Mesenchymal stem cell (in vitro differentiated cells and primary cell): ENCODE results near the gene XPR1.
"Not testable (repeated sequence)": the region's sequence is repeated elsewhere in the genome, so short reads cannot be mapped to it uniquely, and the experiment has no call there.

ENCODE experiments used
- DNase-seq: peaks from one replicate; pipeline ENCODE4 v3.0.0-alpha.2; 2013
- H2AFZ ChIP-seq: one replicate; pipeline ENCODE4 v1.6.1; 2013; ENCODE audit warnings: low read depth, mild to moderate bottlenecking, control low read depth, inconsistent platforms, low read length, moderate library complexity
- H2AK5ac ChIP-seq: 2 replicates; pipeline ENCODE4 v1.6.1; 2013; ENCODE audit warnings: low read length, moderate library complexity, mild to moderate bottlenecking, inconsistent platforms; ENCODE audit not compliant: severe bottlenecking
- H2BK120ac ChIP-seq: one replicate; pipeline ENCODE4 v1.6.1; 2013; ENCODE audit warnings: low read depth, mild to moderate bottlenecking, inconsistent platforms, low read length, moderate library complexity
- H2BK12ac ChIP-seq, 2 experiments: one replicate each; pipeline ENCODE4 v1.6.1; 2013; ENCODE audit warnings: inconsistent platforms in 2 of 2, low read length in 2 of 2, mild to moderate bottlenecking in 2 of 2, moderate library complexity in 2 of 2, control low read depth in 1 of 2
- H2BK15ac ChIP-seq: one replicate; pipeline ENCODE4 v1.6.1; 2013; ENCODE audit warnings: mild to moderate bottlenecking, low read depth, inconsistent platforms; ENCODE audit not compliant: poor library complexity, severe bottlenecking
- H2BK5ac ChIP-seq: 2 replicates; pipeline ENCODE4 v1.6.1; 2013; ENCODE audit warnings: low read depth, mild to moderate bottlenecking, low read length, control low read depth, inconsistent platforms; ENCODE audit not compliant: poor library complexity, severe bottlenecking
- H3K14ac ChIP-seq, 2 experiments: one replicate each; pipeline ENCODE4 v1.6.1; 2013; ENCODE audit warnings: inconsistent platforms in 2 of 2, low read length in 2 of 2, control low read depth in 1 of 2, mild to moderate bottlenecking in 1 of 2, moderate library complexity in 1 of 2
- H3K18ac ChIP-seq, 2 experiments: one replicate each; pipeline ENCODE4 v1.6.1; 2013; ENCODE audit warnings: inconsistent platforms in 2 of 2, low read length in 2 of 2, control low read depth in 1 of 2, low read depth in 1 of 2, mild to moderate bottlenecking in 1 of 2
- H3K23ac ChIP-seq, 2 experiments: one replicate each; pipeline ENCODE4 v1.6.1; 2013; ENCODE audit warnings: inconsistent platforms in 2 of 2, low read length in 2 of 2, mild to moderate bottlenecking in 2 of 2, moderate library complexity in 2 of 2, control low read depth in 1 of 2
- H3K27ac ChIP-seq: 2 replicates; pipeline ENCODE4 v1.5.1; 2013; ENCODE audit warnings: mild to moderate bottlenecking, moderate library complexity, low read length, control low read depth, inconsistent platforms; ENCODE audit not compliant: poor library complexity, severe bottlenecking
- H3K27me3 ChIP-seq, 2 experiments: 2 replicates each; pipeline versions ENCODE4 v1.6.1 to v1.7.0; 2013; ENCODE audit warnings: low read length in 2 of 2, mild to moderate bottlenecking in 2 of 2, moderate library complexity in 2 of 2, control low read depth in 1 of 2, inconsistent platforms in 1 of 2; ENCODE audit not compliant: control insufficient read depth in 1 of 2, insufficient read depth in 1 of 2
- H3K36me3 ChIP-seq, 2 experiments: 2 replicates each; pipeline versions ENCODE4 v1.6.1 to v1.7.0; 2013; ENCODE audit warnings: low read length in 2 of 2, control low read depth in 1 of 2, inconsistent platforms in 1 of 2, low read depth in 1 of 2, mild to moderate bottlenecking in 1 of 2; ENCODE audit not compliant: insufficient read depth in 2 of 2, control insufficient read depth in 1 of 2
- H3K4ac ChIP-seq, 2 experiments: one replicate each; pipeline ENCODE4 v1.6.1; 2013; ENCODE audit warnings: inconsistent platforms in 2 of 2, low read length in 2 of 2, mild to moderate bottlenecking in 2 of 2, moderate library complexity in 2 of 2, control low read depth in 1 of 2, low read depth in 1 of 2
- H3K4me1 ChIP-seq: 2 replicates; pipeline ENCODE4 v1.6.1; 2013; ENCODE audit warnings: low read depth, low read length, control low read depth; ENCODE audit not compliant: control insufficient read depth, insufficient read depth
- H3K4me2 ChIP-seq: 2 replicates; pipeline ENCODE4 v1.6.1; 2013; ENCODE audit warnings: low read length, mild to moderate bottlenecking, inconsistent platforms; ENCODE audit not compliant: poor library complexity, severe bottlenecking
- H3K4me3 ChIP-seq, 2 experiments: 2 replicates each; pipeline versions ENCODE4 v1.5.1 to v1.7.0; 2013; ENCODE audit warnings: low read length in 2 of 2, mild to moderate bottlenecking in 2 of 2, control low read depth in 1 of 2, low read depth in 1 of 2; ENCODE audit not compliant: insufficient read depth in 1 of 2
- H3K79me1 ChIP-seq: replicated peaks from 2 replicates; pipeline ENCODE4 v1.6.1; 2013; ENCODE audit warnings: mild to moderate bottlenecking, control low read depth, low read length, inconsistent platforms; ENCODE audit not compliant: poor library complexity, severe bottlenecking
- H3K9ac ChIP-seq: 2 replicates; pipeline ENCODE4 v1.7.0; 2013; ENCODE audit warnings: mild to moderate bottlenecking, low read length, moderate library complexity
- H3K9me3 ChIP-seq: 2 replicates; pipeline ENCODE4 v1.7.0; 2013; ENCODE audit warnings: mild to moderate bottlenecking, low read length; ENCODE audit not compliant: control insufficient read depth
- H4K8ac ChIP-seq: one replicate; pipeline ENCODE4 v1.6.1; 2013; ENCODE audit warnings: inconsistent platforms, mild to moderate bottlenecking, low read length, moderate library complexity
- H4K91ac ChIP-seq: one replicate; pipeline ENCODE4 v1.6.1; 2013; ENCODE audit warnings: mild to moderate bottlenecking, low read length, inconsistent platforms
- WGBS: methylation state at CpG from one replicate; pipeline ENCODE4 v1.1.7; 2013; ENCODE audit warnings: mixed read lengths; 5-methylcytosine and 5-hydroxymethylcytosine counted together

Gene XPR1

GRCh38 chr1:180833180-180833579 is 201.4 kb downstream of the XPR1 start:
- not testable (repeated sequence) for H3K27me3 ChIP-seq, H3K4me1 ChIP-seq, H3K4me2 ChIP-seq, H3K14ac ChIP-seq, H3K79me1 ChIP-seq, H3K4me3 ChIP-seq, H2AFZ ChIP-seq, H2AK5ac ChIP-seq, H2BK5ac ChIP-seq, H3K27ac ChIP-seq, H3K18ac ChIP-seq, DNase-seq, H2BK120ac ChIP-seq, H3K4ac ChIP-seq, H3K9ac ChIP-seq, H4K8ac ChIP-seq, H2BK15ac ChIP-seq, H2BK12ac ChIP-seq, H3K23ac ChIP-seq, H4K91ac ChIP-seq
- no CpG with 5 or more reads among the region's 1 CpG for WGBS
- H3K9me3 ChIP-seq: peaks cover 20% of the 10 kb centered on the region
- peaks cover 0 to 29% of the 10 kb centered on the region in 2 experiments for H3K36me3 ChIP-seq

- no peak for DNase-seq
- no peak overlapping the region for H3K4me3 ChIP-seq
- H3K4ac ChIP-seq: no peak overlapping the region
- H2BK5ac ChIP-seq: no peak overlapping the region
- H3K36me3 ChIP-seq: peaks cover 0 to 25% of the 10 kb centered on the region in 2 experiments
- no peak overlapping the region for H3K18ac ChIP-seq
- no peak overlapping the region for H3K27ac ChIP-seq
- H3K79me1 ChIP-seq: no peaks in the 10 kb centered on the region
- H2BK12ac ChIP-seq: no peak overlapping the region
- H2AK5ac ChIP-seq: no peak overlapping the region
- H3K23ac ChIP-seq: no peak overlapping the region
- H3K9ac ChIP-seq: no peak overlapping the region
- WGBS: 96% methylated on average over 6 of the region's 6 CpGs
- H3K9me3 ChIP-seq: peaks cover 20% of the 10 kb centered on the region
- no peak overlapping the region for H4K8ac ChIP-seq
- H3K4me1 ChIP-seq: no peaks in the 10 kb centered on the region
- H2BK15ac ChIP-seq: no peak overlapping the region
- no peak overlapping the region for H4K91ac ChIP-seq
- H3K4me2 ChIP-seq: no peak overlapping the region
- no peak overlapping the region for H3K14ac ChIP-seq
- no peak overlapping the region for H2BK120ac ChIP-seq
- no peaks in the 10 kb centered on the region for H3K27me3 ChIP-seq
- H2AFZ ChIP-seq: no peak overlapping the region
Observed at GRCh38 chr1:180836449-180836848, 204.6 kb downstream of the XPR1 start.

DNA sequence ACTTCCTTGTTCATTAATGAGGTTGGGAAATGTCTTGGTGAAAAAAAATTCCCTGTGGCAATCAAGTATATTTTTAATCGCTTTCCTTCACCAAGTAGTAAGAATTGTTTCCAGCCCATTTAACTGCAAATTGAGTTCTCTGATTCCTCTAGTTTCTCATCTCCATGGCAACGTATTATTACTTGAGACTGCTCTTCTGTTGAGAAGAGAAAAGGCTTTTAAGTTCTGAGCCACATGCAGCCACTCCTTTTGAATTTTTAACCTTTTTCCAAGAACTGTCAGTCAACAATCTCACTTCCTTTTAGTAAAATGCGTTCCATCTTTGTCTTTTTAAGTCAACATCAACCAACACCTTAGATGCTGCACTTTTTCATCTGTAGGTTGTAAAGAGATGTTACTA is 205.2 kb downstream of the XPR1 start:
- Histone ChIP-seq H3K36me3 (peaks cover 0 to 25% of the 10 kb centered on the region in 2 experiments), H3K14ac (no peak overlapping the region), H2BK5ac (no peak overlapping the region), H3K27ac (no peak overlapping the region), H2BK15ac (no peak overlapping the region), H3K4ac (no peak overlapping the region), H3K9me3 (peaks cover 20% of the 10 kb centered on the region), H2BK12ac (no peak overlapping the region), H4K91ac (no peak overlapping the region), H3K4me2 (no peak overlapping the region), H3K4me1 (no peaks in the 10 kb centered on the region), H2AK5ac (no peak overlapping the region), H3K4me3 (no peak overlapping the region), H2BK120ac (no peak overlapping the region), H3K27me3 (no peaks in the 10 kb centered on the region), H3K23ac (no peak overlapping the region), H3K79me1 (no peaks in the 10 kb centered on the region), H2AFZ (no peak overlapping the region), H3K18ac (no peak overlapping the region), H4K8ac (no peak overlapping the region), H3K9ac (no peak overlapping the region)
- 59% methylated on average over 1 of the region's 3 CpGs for WGBS
- DNase-seq: no peak

GRCh38 chr1:180838535-180838934 is 206.7 kb downstream of the XPR1 start:
- DNase-seq: no peak
- no peak overlapping the region for H2AFZ ChIP-seq
- no peak overlapping the region for H2BK120ac ChIP-seq
- H3K4me3 ChIP-seq: no peak overlapping the region
- H3K14ac ChIP-seq: no peak overlapping the region
- H3K9ac ChIP-seq: no peak overlapping the region
- H3K4me2 ChIP-seq: no peak overlapping the region
- no peak overlapping the region for H4K91ac ChIP-seq
- WGBS: no CpG with 5 or more reads among the region's 3 CpGs
- no peak overlapping the region for H2BK5ac ChIP-seq
- H3K27ac ChIP-seq: no peak overlapping the region
- H3K4me1 ChIP-seq: no peaks in the 10 kb centered on the region
- H2AK5ac ChIP-seq: no peak overlapping the region
- H2BK15ac ChIP-seq: no peak overlapping the region
- H3K36me3 ChIP-seq: peaks cover 0 to 25% of the 10 kb centered on the region in 2 experiments
- H3K23ac ChIP-seq: no peak overlapping the region
- H4K8ac ChIP-seq: no peak overlapping the region
- no peak overlapping the region for H3K18ac ChIP-seq
- no peaks in the 10 kb centered on the region for H3K27me3 ChIP-seq
- H3K9me3 ChIP-seq: peaks cover 12% of the 10 kb centered on the region
- H2BK12ac ChIP-seq: no peak overlapping the region
- H3K4ac ChIP-seq: no peak overlapping the region
- no peaks in the 10 kb centered on the region for H3K79me1 ChIP-seq
